GM21447 (cell line): Measurements from ENCODE around the gene CMIP.

Experiments
- ATAC-seq: cut with Tn5 transposase; IDR thresholded peaks from one replicate; pipeline ENCODE4 v1.9.1; 2021; ENCODE audit not compliant: unreplicated experiment

CMIP gene

GRCh38 chr16:81461243-81461642 lies 16.6 kb downstream of the CMIP start:
- ATAC-seq: no peak

- no peak for ATAC-seq
Observed at GRCh38 chr16:81461766-81462165, 17.2 kb downstream of the CMIP start.

- no peak for ATAC-seq
Observed at GRCh38 chr16:81462683-81463082, 18.1 kb downstream of the CMIP start.

GRCh38 chr16:81463296-81463890 lies 18.8 kb downstream of the CMIP start:
- ATAC-seq: no peak

GRCh38 chr16:81464279-81464678 lies 19.7 kb downstream of the CMIP start:
- no peak for ATAC-seq

GRCh38 chr16:81465375-81465943 lies 20.9 kb downstream of the CMIP start:
- no peak for ATAC-seq

- ATAC-seq: no peak
Observed at GRCh38 chr16:81466356-81466980, 21.9 kb downstream of the CMIP start.

GRCh38 chr16:81467072-81467471 lies 22.5 kb downstream of the CMIP start:
- ATAC-seq: no peak

- ATAC-seq: no peak
Observed at GRCh38 chr16:81467815-81468214, 23.2 kb downstream of the CMIP start.

- no peak for ATAC-seq
Observed at GRCh38 chr16:81468269-81468902, 23.8 kb downstream of the CMIP start.

- no peak for ATAC-seq
Observed at GRCh38 chr16:81469183-81469677, 24.6 kb downstream of the CMIP start.

- peak; percentile 90 for ATAC-seq
Observed at GRCh38 chr16:81469710-81470535, 25.3 kb downstream of the CMIP start.

GRCh38 chr16:81470796-81471636 lies 26.4 kb downstream of the CMIP start:
- no peak for ATAC-seq

GRCh38 chr16:81471882-81472281 lies 27.3 kb downstream of the CMIP start:
- ATAC-seq: no peak

GRCh38 chr16:81472391-81472790 lies 27.8 kb downstream of the CMIP start:
- ATAC-seq: no peak

GRCh38 chr16:81473066-81473488 lies 28.5 kb downstream of the CMIP start:
- ATAC-seq: no peak

- ATAC-seq: no peak
Observed at GRCh38 chr16:81473558-81473957, 28.9 kb downstream of the CMIP start.

- ATAC-seq: no peak
Observed at GRCh38 chr16:81473969-81474959, 29.7 kb downstream of the CMIP start.
